ENCODE results near the gene NCBP2. TPM values are rescaled to one million over a fixed set of nuclear protein-coding genes. Genes with fewer than 3 reads are reported as not detected.
A peak's percentile ranks its signal among the peaks of the same experiment; 100 is the strongest.

NCBP2 gene
- total RNA-seq, 2 experiments from 2014 or later, result 94.8 to 107 TPM

DNA sequence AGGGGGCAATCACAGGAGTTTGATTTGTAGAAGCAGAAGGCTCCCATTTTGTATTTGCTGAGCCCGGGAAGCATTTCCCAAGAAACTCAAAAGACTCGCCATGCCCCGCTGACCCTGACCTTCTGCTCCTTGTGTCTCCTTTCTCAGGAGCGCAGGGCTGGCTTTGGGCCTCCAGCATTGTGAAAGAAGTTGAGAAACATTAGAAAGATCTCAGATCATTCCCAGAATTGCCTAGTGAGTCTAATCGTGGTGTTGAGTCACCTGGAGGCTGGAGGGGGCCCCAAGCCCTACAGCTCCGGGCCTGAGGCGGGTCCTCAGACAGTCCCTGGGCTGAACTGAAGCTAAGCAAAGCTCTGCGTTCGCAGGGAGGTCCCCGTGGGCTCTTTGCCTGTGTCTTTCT is 37.2 kb upstream of the NCBP2 start:
- H3K36me3 Mint-ChIP-seq (ENCODE audit: low read depth), result no peaks in the 10 kb centered on the region
- POLR2A ChIA-PET, result no interaction called here

DNA sequence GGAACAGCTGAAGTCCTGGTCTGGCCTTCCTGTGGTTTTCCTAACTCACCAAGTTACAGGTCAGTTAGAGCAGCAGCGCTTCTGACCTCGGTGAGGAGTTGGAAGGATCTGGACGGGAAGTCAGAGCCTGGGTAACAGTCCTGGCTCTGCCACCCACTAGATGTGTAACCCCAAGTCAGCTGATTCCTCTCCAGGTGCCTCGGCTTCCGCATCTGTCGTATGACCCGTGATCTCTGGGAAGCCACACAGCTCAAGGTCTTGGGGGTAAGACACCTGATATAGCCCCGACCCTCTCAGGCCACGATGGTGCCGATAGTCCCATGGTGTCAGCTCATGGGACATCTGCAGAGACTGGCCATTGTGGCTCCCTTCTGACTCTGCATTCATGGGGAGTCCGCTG is 34.6 kb upstream of the NCBP2 start:
- H3K4me3 Mint-ChIP-seq, result no peak overlapping the region
- H3K9me3 Mint-ChIP-seq (ENCODE audit: low read depth), result no peaks in the 10 kb centered on the region
- ChIA-PET CTCF (interaction anchor here (0.7 kb wide), 1 partner anchor 63 kb away, joined by 3 read pairs; no protein-coding TSS in a partner anchor), POLR2A (no interaction called here)
- ATAC-seq, result no peak
- H3K27me3 Mint-ChIP-seq, result no peaks in the 10 kb centered on the region
- H3K36me3 Mint-ChIP-seq (ENCODE audit: low read depth), result no peaks in the 10 kb centered on the region
- intact Hi-C loops (cut with DNase I, micrococcal nuclease), result no loop called here
- no peak for DNase-seq
- no peaks in the 10 kb centered on the region for H3K4me1 Mint-ChIP-seq
- H3K27ac Mint-ChIP-seq, result no peak overlapping the region

More for the DNA sequence above, 37.2 kb upstream of the NCBP2 start:
- no peaks in the 10 kb centered on the region for H3K4me1 Mint-ChIP-seq
- H3K27me3 Mint-ChIP-seq, result no peaks in the 10 kb centered on the region
- DNase-seq (no peak), ATAC-seq (no peak)
- H3K27ac Mint-ChIP-seq, result no peak overlapping the region
- no peak overlapping the region for H3K4me3 Mint-ChIP-seq
- intact Hi-C loops (cut with DNase I, micrococcal nuclease), result no loop called here
- CTCF ChIA-PET, result interaction anchor here (0.6 to 1.6 kb wide), 5 partner anchors 12 to 208 kb away, joined by 3 to 7 read pairs (median 3); no protein-coding TSS in a partner anchor
- H3K9me3 Mint-ChIP-seq (ENCODE audit: low read depth), result peaks cover 8% of the 10 kb centered on the region

DNA sequence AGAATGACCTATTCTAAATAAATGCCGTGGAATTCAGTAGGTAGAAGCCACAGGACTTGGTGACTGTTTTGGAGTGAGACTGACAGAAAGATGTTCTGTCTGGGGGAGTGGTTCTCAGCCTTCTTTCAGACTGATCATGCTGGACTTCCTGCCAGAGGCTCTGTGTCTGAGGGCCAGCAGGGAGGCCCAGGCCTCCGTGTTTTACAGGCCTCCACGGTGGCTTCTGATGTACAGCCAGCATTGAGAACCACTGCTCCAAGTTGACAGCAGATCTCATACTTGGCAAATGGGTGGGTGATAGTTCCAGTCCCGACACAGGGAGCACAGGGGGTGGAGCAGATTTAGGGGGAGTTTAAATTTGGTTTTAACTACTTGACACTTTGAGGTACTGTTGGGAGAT is 33.0 kb upstream of the NCBP2 start:
- intact Hi-C loops (cut with DNase I, micrococcal nuclease), result no loop called here
- DNase-seq (no peak), ATAC-seq (no peak)
- CTCF ChIA-PET, result interaction anchor here (0.6 kb wide), 1 partner anchor 155 kb away, joined by 3 read pairs; no protein-coding TSS in a partner anchor
- Mint-ChIP-seq H3K4me3 (no peak overlapping the region), H3K36me3 (ENCODE audit: low read depth) (no peaks in the 10 kb centered on the region), H3K27ac (no peak overlapping the region), H3K27me3 (peaks cover 2% of the 10 kb centered on the region), H3K9me3 (ENCODE audit: low read depth) (no peaks in the 10 kb centered on the region), H3K4me1 (peaks cover 3% of the 10 kb centered on the region)
- POLR2A ChIA-PET, result no interaction called here

DNA sequence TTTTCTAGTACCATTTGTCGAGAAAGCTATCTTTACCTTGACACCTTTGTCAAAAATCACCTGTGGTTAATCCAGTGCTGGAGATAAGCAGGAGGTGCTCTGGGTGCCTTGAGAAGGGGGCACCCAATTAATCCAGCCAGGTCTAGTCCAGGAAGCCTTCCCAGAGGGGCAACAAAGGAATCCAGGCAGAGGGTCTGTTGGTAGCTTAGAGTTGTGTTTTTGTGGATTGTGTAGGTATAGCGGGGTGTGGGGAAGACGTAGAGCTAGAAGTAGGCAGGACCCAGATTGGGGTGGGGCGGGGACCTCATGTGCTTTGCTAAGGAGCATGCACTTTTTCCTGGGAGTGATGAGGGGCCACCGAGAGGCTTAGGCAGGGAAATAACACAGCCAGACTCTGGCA is 32.3 kb upstream of the NCBP2 start:
- Mint-ChIP-seq H3K4me3 (no peak overlapping the region), H3K36me3 (ENCODE audit: low read depth) (no peaks in the 10 kb centered on the region), H3K27me3 (peaks cover 4% of the 10 kb centered on the region), H3K4me1 (peaks cover 5% of the 10 kb centered on the region), H3K9me3 (ENCODE audit: low read depth) (no peaks in the 10 kb centered on the region), H3K27ac (no peak overlapping the region)
- POLR2A ChIA-PET, result no interaction called here
- CTCF ChIA-PET, result interaction anchor here (0.8 to 1.0 kb wide), 3 partner anchors 137 to 342 kb away, joined by 4 to 5 read pairs (median 4); no protein-coding TSS in a partner anchor
- intact Hi-C loops (cut with DNase I, micrococcal nuclease), result no loop called here
- no peak for ATAC-seq
- no peak for DNase-seq

DNA sequence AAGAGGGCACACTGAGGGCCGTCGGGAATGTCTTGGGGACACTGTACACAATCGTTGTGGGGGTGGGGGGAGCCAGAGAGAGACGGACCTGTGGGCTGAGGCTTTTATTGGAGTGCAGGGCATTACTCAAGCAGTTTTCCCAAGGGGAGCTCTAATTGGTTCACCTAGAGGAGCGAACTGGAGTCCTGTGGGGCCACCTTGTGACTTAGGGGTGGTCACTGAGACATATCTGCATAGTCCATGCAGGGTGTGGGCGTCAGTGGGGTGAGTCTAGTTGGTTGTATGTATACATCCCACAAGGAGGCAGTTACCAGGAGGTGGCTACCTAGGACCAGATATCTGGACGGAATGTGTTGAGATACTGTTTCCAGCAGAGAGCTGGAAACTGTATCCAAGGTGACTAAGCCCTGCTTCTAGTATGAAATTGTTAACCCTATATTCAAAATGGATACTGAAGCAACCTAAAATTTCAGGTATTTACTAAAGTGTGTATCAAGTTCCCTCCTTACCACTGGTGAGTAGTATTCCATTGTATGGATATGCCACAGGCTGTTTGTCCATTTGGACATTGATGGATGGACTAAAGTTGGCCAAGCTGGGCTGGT is 28.9 kb upstream of the NCBP2 start:
- Mint-ChIP-seq H3K4me3 (peak overlapping the region; percentile 63), H3K27me3 (peaks cover 11% of the 10 kb centered on the region), H3K9me3 (ENCODE audit: low read depth) (no peaks in the 10 kb centered on the region), H3K27ac (no peak overlapping the region), H3K36me3 (ENCODE audit: low read depth) (no peaks in the 10 kb centered on the region), H3K4me1 (peaks cover 11% of the 10 kb centered on the region)
- CTCF ChIA-PET, result interaction anchor here (0.9 to 2.9 kb wide), 3 partner anchors 133 to 490 kb away, joined by 3 to 11 read pairs (median 4); no protein-coding TSS in a partner anchor
- intact Hi-C loops (cut with DNase I, micrococcal nuclease), result no loop called here
- DNase-seq (no peak), ATAC-seq (no peak)
- POLR2A ChIA-PET, result no interaction called here

DNA sequence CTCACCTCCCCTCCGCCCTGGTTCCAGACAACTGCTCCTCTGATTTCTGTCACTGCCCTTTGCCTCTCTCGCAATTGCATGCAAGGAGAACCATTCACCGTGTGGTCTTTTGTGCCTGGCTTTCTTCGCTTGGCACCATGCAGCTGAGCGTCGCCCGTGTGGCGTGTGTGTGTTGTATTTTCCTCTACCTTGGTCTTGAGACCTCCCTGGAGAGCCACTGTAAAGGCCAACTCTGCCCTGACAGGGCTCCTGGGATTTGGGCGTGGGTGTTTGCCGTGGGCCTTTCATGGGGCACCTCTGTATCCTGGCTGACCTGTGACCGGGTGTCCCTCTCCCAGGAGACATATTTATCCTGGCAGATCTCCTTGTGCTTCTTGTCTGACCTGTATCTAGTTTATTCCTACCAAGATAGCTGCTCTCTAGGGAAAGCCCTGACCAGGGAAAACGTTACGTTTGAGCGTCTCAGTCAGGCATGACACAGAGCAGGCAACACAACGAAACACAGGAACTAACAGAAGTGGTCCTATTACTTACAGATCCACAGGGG is 28.3 kb upstream of the NCBP2 start:
- ATAC-seq (no peak), DNase-seq (no peak)
- intact Hi-C loops (cut with DNase I, micrococcal nuclease), result loop anchor here (1.0 kb wide), 2 partner anchors 132 to 361 kb away; no protein-coding TSS in a partner anchor
- Mint-ChIP-seq H3K27me3 (peaks cover 11% of the 10 kb centered on the region), H3K27ac (no peak overlapping the region), H3K4me1 (peaks cover 11% of the 10 kb centered on the region), H3K36me3 (ENCODE audit: low read depth) (no peaks in the 10 kb centered on the region), H3K9me3 (ENCODE audit: low read depth) (no peaks in the 10 kb centered on the region), H3K4me3 (peak overlapping the region; percentile 63)
- ChIA-PET POLR2A (no interaction called here), CTCF (interaction anchor here (2.9 kb wide), 1 partner anchor 133 kb away, joined by 11 read pairs; no protein-coding TSS in a partner anchor)

DNA sequence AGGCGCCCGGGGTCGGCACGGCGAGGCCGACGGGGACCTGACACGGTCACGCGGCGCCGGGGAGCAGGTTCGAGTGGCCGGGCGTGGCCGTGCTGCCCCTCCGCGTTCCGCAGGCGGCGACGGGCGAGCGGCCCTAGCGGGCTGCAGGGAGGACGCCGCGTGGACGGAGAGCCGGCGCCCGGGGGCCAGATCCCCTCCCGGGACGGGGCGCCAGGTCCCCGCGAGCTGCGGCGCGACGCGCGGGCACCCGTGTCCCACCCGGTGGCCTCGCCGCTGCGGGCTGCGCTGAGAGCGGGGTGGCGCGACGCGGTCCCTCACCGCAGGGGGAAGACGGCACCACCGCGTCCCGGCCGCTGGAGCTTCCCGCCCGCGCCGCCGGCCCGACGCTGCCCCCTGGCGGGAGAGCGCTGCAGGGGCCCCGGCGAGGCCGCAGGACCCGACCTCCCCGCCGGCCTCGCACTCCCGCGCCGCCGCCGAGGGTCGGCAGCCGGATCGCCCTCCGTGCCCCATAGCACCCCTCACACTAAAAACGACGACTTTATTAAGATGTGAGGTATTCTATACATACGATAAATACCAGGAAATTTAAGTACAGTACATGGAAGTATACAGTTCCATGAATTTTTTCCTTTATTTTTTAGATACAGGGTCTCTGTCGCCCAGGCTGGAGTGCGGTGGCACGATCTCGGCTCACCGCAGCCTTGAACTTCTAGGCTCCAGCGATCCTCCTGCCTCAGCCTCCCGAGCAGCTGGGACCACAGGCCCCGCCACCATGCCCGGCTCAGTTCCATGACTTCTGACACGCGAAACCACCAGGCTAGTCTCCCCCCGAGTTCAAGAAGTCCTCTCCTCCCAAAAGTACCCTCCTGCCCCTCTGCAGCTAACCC is 27.6 kb upstream of the NCBP2 start:
- H3K27me3 Mint-ChIP-seq, result peaks cover 11% of the 10 kb centered on the region
- H3K36me3 Mint-ChIP-seq (ENCODE audit: low read depth), result no peaks in the 10 kb centered on the region
- CTCF ChIA-PET, result interaction anchor here (0.8 to 2.9 kb wide), 2 partner anchors 132 to 790 kb away, joined by 3 to 11 read pairs; no protein-coding TSS in a partner anchor
- POLR2A ChIA-PET, result no interaction called here
- peaks cover 15% of the 10 kb centered on the region for H3K4me1 Mint-ChIP-seq
- no peaks in the 10 kb centered on the region for H3K9me3 Mint-ChIP-seq (ENCODE audit: low read depth)
- intact Hi-C loops (cut with DNase I, micrococcal nuclease), result loop anchor here (1.0 to 2.0 kb wide), 8 partner anchors 28 to 402 kb away; partner anchors contain the start of genes NCBP2 (in 2 of the 2), CEP19 (in 1 of the 2), FBXO45 (in 1 of the 2) and MELTF (in 1 of the 2)
- peak overlapping the region; percentile 63 for H3K4me3 Mint-ChIP-seq
- DNase-seq, result peak; percentile 80
- ATAC-seq, result peak; percentile 65
- H3K27ac Mint-ChIP-seq, result peak overlapping the region; percentile 31

DNA sequence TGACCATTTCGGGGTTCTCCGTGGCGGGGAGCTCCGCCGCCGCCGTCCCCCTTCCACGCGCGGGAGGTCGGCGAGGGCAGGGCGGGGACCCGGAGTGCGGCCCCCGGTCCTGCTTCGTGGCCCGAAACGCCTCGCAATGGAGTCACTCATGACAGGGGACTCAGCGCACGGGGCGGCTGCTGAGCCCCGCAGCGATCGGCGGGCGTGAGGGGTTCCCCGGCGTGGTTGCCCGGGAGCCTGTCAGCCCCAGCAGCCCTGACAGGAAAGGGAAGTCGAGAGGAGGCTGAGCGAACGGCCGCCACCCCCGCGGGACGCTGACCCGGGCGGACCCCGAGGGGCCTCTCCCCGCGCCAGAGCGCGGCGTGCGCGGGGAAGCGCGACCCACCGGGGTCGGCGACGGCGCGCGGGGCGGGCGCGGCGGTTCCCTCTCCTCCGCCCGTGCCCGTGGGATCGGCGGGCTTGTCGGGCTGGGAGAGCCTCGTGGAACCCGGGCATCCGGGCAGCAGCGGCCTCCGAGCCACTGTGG is 26.9 kb upstream of the NCBP2 start:
- Mint-ChIP-seq H3K4me3 (peak overlapping the region; percentile 68), H3K36me3 (ENCODE audit: low read depth) (no peaks in the 10 kb centered on the region), H3K9me3 (ENCODE audit: low read depth) (no peaks in the 10 kb centered on the region), H3K27ac (no peak overlapping the region), H3K27me3 (peaks cover 11% of the 10 kb centered on the region), H3K4me1 (peaks cover 15% of the 10 kb centered on the region)
- intact Hi-C loops (cut with DNase I, micrococcal nuclease), result loop anchor here (1.0 to 2.0 kb wide), 6 partner anchors 27 to 401 kb away; partner anchors contain the start of genes NCBP2 (in 2 of the 2), CEP19 (in 1 of the 2), FBXO45 (in 1 of the 2) and MELTF (in 1 of the 2)
- ChIA-PET POLR2A (no interaction called here), CTCF (interaction anchor here (0.8 to 2.9 kb wide), 2 partner anchors 131 to 789 kb away, joined by 3 to 11 read pairs; no protein-coding TSS in a partner anchor)
- ATAC-seq (peak; percentile 55), DNase-seq (peak; percentile 67)

DNA sequence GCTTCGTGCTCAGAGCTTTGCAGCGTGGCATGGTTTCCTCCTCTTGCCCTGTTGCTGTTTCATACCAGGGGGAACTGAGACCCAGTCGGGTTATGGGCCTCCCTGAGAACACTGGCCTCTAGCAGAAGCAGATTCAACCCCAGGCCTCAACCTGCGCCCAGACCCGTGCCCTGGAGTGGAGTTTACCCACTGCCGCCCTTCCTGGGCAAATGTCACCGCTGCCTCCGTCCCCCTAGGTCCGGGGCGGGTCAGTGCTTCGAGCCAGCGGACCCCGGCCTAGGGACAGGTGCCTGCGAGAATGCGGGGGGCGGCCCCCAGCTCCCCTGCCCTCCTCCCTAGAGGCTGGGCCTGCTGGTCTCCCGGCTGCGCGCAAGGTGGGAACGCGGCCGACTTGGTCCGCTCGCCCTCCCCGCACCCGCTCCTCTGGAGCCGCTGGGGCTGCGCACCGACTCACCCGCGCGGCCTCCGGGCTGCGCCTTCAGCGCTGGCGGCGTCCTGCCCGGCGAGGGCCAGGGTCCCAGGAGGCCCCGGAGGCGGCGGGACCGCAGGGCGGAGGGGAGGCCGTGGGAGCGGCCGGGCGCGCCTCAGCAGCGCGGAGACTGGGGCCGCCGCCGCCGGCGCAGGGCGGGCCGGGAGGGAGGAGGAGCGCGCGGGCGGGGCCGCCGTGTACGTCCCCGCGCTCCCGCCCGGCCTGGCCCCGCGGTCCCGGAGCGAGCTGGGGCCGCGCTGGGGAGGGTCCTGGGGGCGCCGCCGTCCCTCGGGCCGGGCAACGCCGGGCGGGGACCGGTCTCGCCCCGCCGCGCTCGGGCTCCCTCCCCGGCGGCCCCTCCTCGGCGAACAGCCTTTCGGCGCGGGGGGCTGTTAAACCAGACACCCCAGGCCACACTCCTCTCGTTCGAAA is 26.2 kb upstream of the NCBP2 start, which contains the start of gene PIGZ:
TSS of gene PIGZ (minus strand) at position 601 of the 901 bp plus-strand sequence. CDS start 16,802 bp downstream, outside the sequence.
- intact Hi-C loops (cut with DNase I, micrococcal nuclease), result loop anchor here (1.0 to 2.0 kb wide), 6 partner anchors 26 to 400 kb away; partner anchors contain the start of genes NCBP2 (in 2 of the 2), CEP19 (in 1 of the 2), FBXO45 (in 1 of the 2) and MELTF (in 1 of the 2)
- peaks cover 15% of the 10 kb centered on the region for H3K4me1 Mint-ChIP-seq
- ATAC-seq, result peak; percentile 79
- H3K9me3 Mint-ChIP-seq (ENCODE audit: low read depth), result no peaks in the 10 kb centered on the region
- ChIA-PET POLR2A (no interaction called here), CTCF (interaction anchor here (2.9 kb wide), 1 partner anchor 131 kb away, joined by 11 read pairs; no protein-coding TSS in a partner anchor)
- peak within 1 kb of the TSS; percentile 68 for H3K4me3 Mint-ChIP-seq
- DNase-seq, result peak; percentile 65
- H3K27ac Mint-ChIP-seq, result no peak within 1 kb of the TSS
- H3K27me3 Mint-ChIP-seq, result peaks cover 11% of the 10 kb centered on the region
- no peaks in the 10 kb centered on the region for H3K36me3 Mint-ChIP-seq (ENCODE audit: low read depth)

Data from activated CD4-positive, alpha-beta T cell treated with anti-CD3 and anti-CD28 coated beads for 36 hours (primary cell).